ENCODE results near the gene CDX2. TPM values are rescaled to one million over a fixed set of nuclear protein-coding genes. Genes with fewer than 3 reads are reported as not detected.

The CDX2 gene
- total RNA-seq, 1 experiment from 2014 or later = 5.1 TPM

- ChIA-PET CTCF (no interaction called here), POLR2A (no interaction called here)
- ATAC-seq = no peak
- Histone ChIP-seq H3K27ac (ENCODE audit: low read length) (no peak overlapping the region), H3K4me3 (ENCODE audit: low read depth in 2 of 2, low read length in 2 of 2) (no peak overlapping the region), H3K27me3 (ENCODE audit: control insufficient read depth, insufficient read depth, low read length) (no peaks in the 10 kb centered on the region), H3K4me1 (ENCODE audit: control insufficient read depth, insufficient read depth, low read length) (no peaks in the 10 kb centered on the region), H3K36me3 (ENCODE audit: control insufficient read depth, insufficient read depth, low read length) (no peaks in the 10 kb centered on the region), H3K9me3 (ENCODE audit: control insufficient read depth, insufficient read depth, low read depth, low read length) (no peaks in the 10 kb centered on the region)
- in situ Hi-C loops (cut with HindIII; ENCODE audit: low pct_unique_long_range_greater_than_20kb, low sequenced_read_pairs) (no loop called here), intact Hi-C loops (cut with micrococcal nuclease; ENCODE audit: unreplicated experiment) (no loop called here)
- BruUV-seq (replicated peaks) = no TSS peak
- no peak for TF ChIP-seq TCF7L2 (IDR thresholded peaks at IDR 0.05; ENCODE audit: low read depth, low read length)
- TF ChIP-seq POLR2AphosphoS5 (IDR thresholded peaks at IDR 0.05; ENCODE audit: low read depth, low read length) = no peak
- no peak for TF ChIP-seq REST (IDR thresholded peaks at IDR 0.05; ENCODE audit: insufficient read depth in 1 of 2, low read depth in 2 of 2, low read length in 1 of 2)
- TF ChIP-seq SIN3A (IDR thresholded peaks at IDR 0.05; ENCODE audit: borderline replicate concordance, insufficient read depth, low read depth, low read length) = no peak
- TF ChIP-seq CTCF (IDR thresholded peaks at IDR 0.05) = no peak
- DNase-seq (ENCODE audit: low read depth, low spot score) = no peak
Measured at GRCh38 chr13:27929868-27930267, 39.2 kb downstream of the CDX2 start.

GRCh38 chr13:27928805-27929753 is 40.0 kb downstream of the CDX2 start:
- TF ChIP-seq REST (IDR thresholded peaks at IDR 0.05; ENCODE audit: insufficient read depth in 1 of 2, low read depth in 2 of 2, low read length in 1 of 2) (no peak), POLR2AphosphoS5 (IDR thresholded peaks at IDR 0.05; ENCODE audit: low read depth, low read length) (no peak), SIN3A (IDR thresholded peaks at IDR 0.05; ENCODE audit: borderline replicate concordance, insufficient read depth, low read depth, low read length) (no peak), CTCF (IDR thresholded peaks at IDR 0.05) (no peak), TCF7L2 (IDR thresholded peaks at IDR 0.05; ENCODE audit: low read depth, low read length) (no peak)
- intact Hi-C loops (cut with micrococcal nuclease; ENCODE audit: unreplicated experiment) (no loop called here), in situ Hi-C loops (cut with HindIII; ENCODE audit: low pct_unique_long_range_greater_than_20kb, low sequenced_read_pairs) (no loop called here)
- ChIA-PET POLR2A (no interaction called here), CTCF (no interaction called here)
- H3K27ac ChIP-seq (ENCODE audit: low read length) = no peak overlapping the region
- BruUV-seq (replicated peaks) = no TSS peak
- H3K9me3 ChIP-seq (ENCODE audit: control insufficient read depth, insufficient read depth, low read depth, low read length) = no peaks in the 10 kb centered on the region
- no peak for ATAC-seq
- no peaks in the 10 kb centered on the region for H3K36me3 ChIP-seq (ENCODE audit: control insufficient read depth, insufficient read depth, low read length)
- DNase-seq (ENCODE audit: low read depth, low spot score) = no peak
- H3K4me1 ChIP-seq (ENCODE audit: control insufficient read depth, insufficient read depth, low read length) = no peaks in the 10 kb centered on the region
- H3K4me3 ChIP-seq (ENCODE audit: low read depth in 2 of 2, low read length in 2 of 2) = no peak overlapping the region
- H3K27me3 ChIP-seq (ENCODE audit: control insufficient read depth, insufficient read depth, low read length) = no peaks in the 10 kb centered on the region
